KMS-11 (cell line): ENCODE measurements around the gene NUFIP2.

ENCODE experiments used
- H2AFZ ChIP-seq: fragments of 200-600 bp; sonication (generic); 2 replicates; pipeline ENCODE4 v1.6.1; 2016; ENCODE audit warnings: antibody characterized with exemption, mixed run types, low read depth
- H3K27ac ChIP-seq: fragments of 200-600 bp; sonication (generic); 2 replicates; pipeline ENCODE4 v1.6.1; 2016; ENCODE audit warnings: mild to moderate bottlenecking, mixed run types
- H3K27me3 ChIP-seq: fragments of 200-600 bp; sonication (generic); 2 replicates; pipeline ENCODE4 v1.6.1; 2017; ENCODE audit warnings: mild to moderate bottlenecking, low read depth, mixed run types, moderate library complexity; ENCODE audit not compliant: insufficient read depth
- H3K36me3 ChIP-seq: fragments of 200-600 bp; sonication (generic); 2 replicates; pipeline ENCODE4 v1.6.1; 2017; ENCODE audit warnings: mild to moderate bottlenecking, mixed run types; ENCODE audit not compliant: insufficient read depth
- H3K4me1 ChIP-seq: fragments of 200-600 bp; sonication (generic); 2 replicates; pipeline ENCODE4 v1.6.1; 2016; ENCODE audit warnings: mild to moderate bottlenecking, low read depth, mixed run types; ENCODE audit not compliant: poor library complexity, severe bottlenecking
- H3K4me2 ChIP-seq: fragments of 200-600 bp; sonication (generic); 2 replicates; pipeline ENCODE4 v1.7.0; 2016; ENCODE audit warnings: mild to moderate bottlenecking, mixed run types
- H3K4me3 ChIP-seq: fragments of 200-600 bp; sonication (generic); IDR thresholded peaks from 2 replicates; pipeline ENCODE4 v1.6.1; 2017; ENCODE audit warnings: low read depth, low read length, mixed read lengths; ENCODE audit not compliant: insufficient read depth
- H3K79me2 ChIP-seq: fragments of 200-600 bp; sonication (generic); 2 replicates; pipeline ENCODE4 v1.6.1; 2016; ENCODE audit warnings: low read depth, mixed run types; ENCODE audit not compliant: insufficient read depth
- H3K9ac ChIP-seq: fragments of 200-600 bp; sonication (generic); 2 replicates; pipeline ENCODE4 v1.6.1; 2016; ENCODE audit warnings: mild to moderate bottlenecking, mixed run types
- H4K20me1 ChIP-seq: fragments of 200-600 bp; sonication (generic); 2 replicates; pipeline ENCODE4 v1.6.1; 2016; ENCODE audit warnings: mild to moderate bottlenecking, mixed run types; ENCODE audit not compliant: insufficient read depth
- CTCF ChIP-seq: fragments of 200-600 bp; sonication (generic); conservative IDR thresholded peaks from 2 replicates; pipeline ENCODE4 v1.6.1; 2017; ENCODE audit warnings: low read depth, mild to moderate bottlenecking, antibody characterized with exemption, low read length, moderate library complexity, mixed read lengths

The NUFIP2 gene

DNA sequence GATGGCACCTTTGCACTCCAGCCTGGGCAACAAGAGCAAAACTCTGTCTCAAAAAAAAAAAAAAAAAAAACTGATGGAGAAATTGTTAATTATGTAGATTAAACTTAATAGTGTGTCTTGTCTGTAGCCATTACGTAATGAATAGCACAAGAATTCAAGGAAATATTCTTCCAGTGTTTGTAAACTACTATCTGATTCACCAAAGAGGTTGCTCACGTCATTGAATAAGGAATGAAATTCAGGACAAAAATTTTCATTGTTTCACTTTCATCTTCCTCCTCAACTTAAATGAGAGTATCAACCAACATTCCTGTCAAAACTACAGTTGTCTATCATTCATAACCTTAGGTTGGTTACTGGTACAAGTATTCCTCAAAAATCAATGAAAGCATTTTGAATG lies 83.1 kb downstream of the NUFIP2 start:
- no peaks in the 10 kb centered on the region for H3K36me3 ChIP-seq
- H3K4me2 ChIP-seq, result no peak overlapping the region
- no peak overlapping the region for H3K4me3 ChIP-seq
- H3K79me2 ChIP-seq, result no peaks in the 10 kb centered on the region
- no peak overlapping the region for H3K9ac ChIP-seq
- H3K27me3 ChIP-seq, result no peaks in the 10 kb centered on the region
- H3K4me1 ChIP-seq, result no peaks in the 10 kb centered on the region
- TF ChIP-seq CTCF, result no peak
- no peak overlapping the region for H3K27ac ChIP-seq
- no peaks in the 10 kb centered on the region for H4K20me1 ChIP-seq
- H2AFZ ChIP-seq, result no peak overlapping the region

DNA sequence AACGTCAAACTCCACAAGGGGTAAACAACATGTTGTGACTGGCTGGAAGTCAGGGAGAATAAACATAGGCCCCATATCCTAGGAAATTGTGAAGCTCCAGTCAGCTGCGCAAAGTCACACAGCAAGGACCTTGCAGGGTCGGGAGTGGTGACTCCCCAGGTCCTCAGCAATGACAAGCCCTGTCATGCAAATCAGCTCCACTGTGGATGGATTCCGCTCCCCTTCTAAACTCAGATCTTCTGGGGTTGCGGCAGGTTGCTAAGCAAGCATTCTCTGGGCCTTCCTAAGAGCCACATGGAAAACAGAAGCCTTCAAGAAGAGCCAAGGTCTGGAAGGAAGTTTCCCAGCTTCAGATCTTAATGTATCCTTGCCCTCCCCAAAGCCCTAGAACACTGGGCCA lies 84.9 kb downstream of the NUFIP2 start:
- H3K36me3 ChIP-seq, result no peaks in the 10 kb centered on the region
- no peak for TF ChIP-seq CTCF
- no peaks in the 10 kb centered on the region for H3K27me3 ChIP-seq
- H3K9ac ChIP-seq, result no peak overlapping the region
- H3K27ac ChIP-seq, result no peak overlapping the region
- no peaks in the 10 kb centered on the region for H3K4me1 ChIP-seq
- H2AFZ ChIP-seq, result no peak overlapping the region
- no peaks in the 10 kb centered on the region for H4K20me1 ChIP-seq
- H3K79me2 ChIP-seq, result no peaks in the 10 kb centered on the region
- no peak overlapping the region for H3K4me3 ChIP-seq
- H3K4me2 ChIP-seq, result no peak overlapping the region

DNA sequence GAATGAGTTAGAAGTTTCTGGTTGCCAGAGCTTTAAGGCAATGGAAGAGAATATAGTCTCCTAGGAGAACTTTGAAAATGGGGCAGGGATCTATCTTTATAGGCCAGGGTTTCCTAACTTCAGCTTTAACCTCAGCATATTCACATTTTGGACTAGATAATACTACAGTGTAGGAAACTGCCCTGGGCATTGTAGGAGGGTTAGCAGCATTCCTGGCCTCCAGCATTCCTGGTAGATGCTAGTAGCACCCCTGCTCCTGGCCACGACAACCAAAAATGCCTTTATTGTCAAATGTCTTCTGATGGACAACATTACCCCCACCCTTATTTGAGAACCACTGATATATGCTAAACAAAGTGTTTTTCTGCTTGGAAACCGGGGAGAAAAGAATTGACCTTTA lies 86.0 kb downstream of the NUFIP2 start:
- Histone ChIP-seq H3K36me3 (no peaks in the 10 kb centered on the region), H3K4me2 (no peak overlapping the region), H4K20me1 (no peaks in the 10 kb centered on the region), H3K27me3 (no peaks in the 10 kb centered on the region), H2AFZ (no peak overlapping the region), H3K79me2 (no peaks in the 10 kb centered on the region), H3K9ac (no peak overlapping the region), H3K4me1 (no peaks in the 10 kb centered on the region), H3K27ac (no peak overlapping the region), H3K4me3 (no peak overlapping the region)
- no peak for TF ChIP-seq CTCF
